ENCODE data around the gene SGSM2. TPM values are rescaled to one million over a fixed set of nuclear protein-coding genes. Genes with fewer than 3 reads are reported as not detected.

The SGSM2 gene
- polyA plus RNA-seq, 2 donors = 51.6 to 149 TPM

- peaks cover 25 to 36% of the 10 kb centered on the region in 2 donors for H3K4me1 ChIP-seq (ENCODE audit: control insufficient read depth in 2 of 2, insufficient read depth in 2 of 2, low read length in 1 of 2)
- H3K27me3 ChIP-seq (ENCODE audit: control insufficient read depth in 1 of 2, insufficient read depth in 2 of 2, low read length in 2 of 2) = no peaks in the 10 kb centered on the region
- H3K36me3 ChIP-seq (ENCODE audit: control insufficient read depth in 2 of 2, insufficient read depth in 2 of 2, low read length in 1 of 2) = no peaks in the 10 kb centered on the region
- H3K9me3 ChIP-seq (ENCODE audit: control insufficient read depth in 2 of 2, insufficient read depth in 1 of 2, low read depth in 1 of 2, low read length in 1 of 2) = no peaks in the 10 kb centered on the region
- H3K27ac ChIP-seq (ENCODE audit: low read depth in 2 of 2, low read length in 1 of 2) = peak overlapping the region; percentile 98 to 100
- WGBS, 2 donors = 4 to 8% methylated on average over 29 to 34 of the region's 34 CpGs
- H3K4me3 ChIP-seq (ENCODE audit: low read depth in 1 of 2, low read length in 2 of 2) = peak overlapping the region; percentile 39 to 42
Measured at GRCh38 chr17:2396568-2397246, 59.4 kb downstream of the SGSM2 start.

GRCh38 chr17:2397247-2398171 lies 60.2 kb downstream of the SGSM2 start:
- WGBS, 2 donors = 63 to 66% methylated on average over 12 of the region's 12 CpGs
- peaks cover 23 to 35% of the 10 kb centered on the region in 2 donors for H3K4me1 ChIP-seq (ENCODE audit: control insufficient read depth in 2 of 2, insufficient read depth in 2 of 2, low read length in 1 of 2)

GRCh38 chr17:2398182-2398581 lies 60.9 kb downstream of the SGSM2 start:
- Histone ChIP-seq H3K27ac (ENCODE audit: low read depth in 2 of 2, low read length in 1 of 2) (peak overlapping the region; percentile 98 to 100), H3K36me3 (ENCODE audit: control insufficient read depth in 2 of 2, insufficient read depth in 2 of 2, low read length in 1 of 2) (no peaks in the 10 kb centered on the region), H3K4me3 (ENCODE audit: low read depth in 1 of 2, low read length in 2 of 2) (peak overlapping the region in 1 of 2 donors; percentile 92), H3K27me3 (ENCODE audit: control insufficient read depth in 1 of 2, insufficient read depth in 2 of 2, low read length in 2 of 2) (no peaks in the 10 kb centered on the region), H3K9me3 (ENCODE audit: control insufficient read depth in 2 of 2, insufficient read depth in 1 of 2, low read depth in 1 of 2, low read length in 1 of 2) (no peaks in the 10 kb centered on the region), H3K4me1 (ENCODE audit: control insufficient read depth in 2 of 2, insufficient read depth in 2 of 2, low read length in 1 of 2) (peaks cover 23 to 37% of the 10 kb centered on the region in 2 donors)
- WGBS, 2 donors = 70 to 75% methylated on average over 10 of the region's 10 CpGs

More at GRCh38 chr17:2397247-2398171, 60.2 kb downstream of the SGSM2 start:
- Histone ChIP-seq H3K27me3 (ENCODE audit: control insufficient read depth in 1 of 2, insufficient read depth in 2 of 2, low read length in 2 of 2) (no peaks in the 10 kb centered on the region), H3K27ac (ENCODE audit: low read depth in 2 of 2, low read length in 1 of 2) (peak overlapping the region; percentile 98 to 100), H3K36me3 (ENCODE audit: control insufficient read depth in 2 of 2, insufficient read depth in 2 of 2, low read length in 1 of 2) (no peaks in the 10 kb centered on the region), H3K4me3 (ENCODE audit: low read depth in 1 of 2, low read length in 2 of 2) (peak overlapping the region; percentile 39 to 42), H3K9me3 (ENCODE audit: control insufficient read depth in 2 of 2, insufficient read depth in 1 of 2, low read depth in 1 of 2, low read length in 1 of 2) (no peaks in the 10 kb centered on the region)

- 12 to 15% methylated on average over 55 of the region's 55 CpGs for WGBS, 2 donors
Measured at GRCh38 chr17:2398655-2399571, 61.6 kb downstream of the SGSM2 start.

GRCh38 chr17:2399572-2400473 lies 62.5 kb downstream of the SGSM2 start:
- Histone ChIP-seq H3K27me3 (ENCODE audit: control insufficient read depth in 1 of 2, insufficient read depth in 2 of 2, low read length in 2 of 2) (no peaks in the 10 kb centered on the region), H3K27ac (ENCODE audit: low read depth in 2 of 2, low read length in 1 of 2) (peak overlapping the region; percentile 98 to 100), H3K4me1 (ENCODE audit: control insufficient read depth in 2 of 2, insufficient read depth in 2 of 2, low read length in 1 of 2) (peaks cover 23 to 31% of the 10 kb centered on the region in 2 donors), H3K4me3 (ENCODE audit: low read depth in 1 of 2, low read length in 2 of 2) (peak overlapping the region; percentile 90 to 92), H3K36me3 (ENCODE audit: control insufficient read depth in 2 of 2, insufficient read depth in 2 of 2, low read length in 1 of 2) (no peaks in the 10 kb centered on the region), H3K9me3 (ENCODE audit: control insufficient read depth in 2 of 2, insufficient read depth in 1 of 2, low read depth in 1 of 2, low read length in 1 of 2) (no peaks in the 10 kb centered on the region)
- 0 to 1% methylated on average over 70 to 82 of the region's 82 CpGs for WGBS, 2 donors

More at GRCh38 chr17:2398655-2399571, 61.6 kb downstream of the SGSM2 start:
- Histone ChIP-seq H3K27me3 (ENCODE audit: control insufficient read depth in 1 of 2, insufficient read depth in 2 of 2, low read length in 2 of 2) (no peaks in the 10 kb centered on the region), H3K4me3 (ENCODE audit: low read depth in 1 of 2, low read length in 2 of 2) (peak overlapping the region; percentile 44 to 92), H3K9me3 (ENCODE audit: control insufficient read depth in 2 of 2, insufficient read depth in 1 of 2, low read depth in 1 of 2, low read length in 1 of 2) (no peaks in the 10 kb centered on the region), H3K36me3 (ENCODE audit: control insufficient read depth in 2 of 2, insufficient read depth in 2 of 2, low read length in 1 of 2) (no peaks in the 10 kb centered on the region), H3K27ac (ENCODE audit: low read depth in 2 of 2, low read length in 1 of 2) (peak overlapping the region; percentile 98 to 100), H3K4me1 (ENCODE audit: control insufficient read depth in 2 of 2, insufficient read depth in 2 of 2, low read length in 1 of 2) (peaks cover 23 to 37% of the 10 kb centered on the region in 2 donors)

GRCh38 chr17:2400474-2400866 lies 63.2 kb downstream of the SGSM2 start:
- peaks cover 23 to 29% of the 10 kb centered on the region in 2 donors for H3K4me1 ChIP-seq (ENCODE audit: control insufficient read depth in 2 of 2, insufficient read depth in 2 of 2, low read length in 1 of 2)
- no peaks in the 10 kb centered on the region for H3K27me3 ChIP-seq (ENCODE audit: control insufficient read depth in 1 of 2, insufficient read depth in 2 of 2, low read length in 2 of 2)
- peak overlapping the region; percentile 90 to 92 for H3K4me3 ChIP-seq (ENCODE audit: low read depth in 1 of 2, low read length in 2 of 2)
- peak overlapping the region; percentile 98 to 100 for H3K27ac ChIP-seq (ENCODE audit: low read depth in 2 of 2, low read length in 1 of 2)
- no peaks in the 10 kb centered on the region for H3K36me3 ChIP-seq (ENCODE audit: control insufficient read depth in 2 of 2, insufficient read depth in 2 of 2, low read length in 1 of 2)
- WGBS, 2 donors = 1% methylated on average over 43 of the region's 43 CpGs
- H3K9me3 ChIP-seq (ENCODE audit: control insufficient read depth in 2 of 2, insufficient read depth in 1 of 2, low read depth in 1 of 2, low read length in 1 of 2) = no peaks in the 10 kb centered on the region

- no peaks in the 10 kb centered on the region for H3K27me3 ChIP-seq (ENCODE audit: control insufficient read depth in 1 of 2, insufficient read depth in 2 of 2, low read length in 2 of 2)
- H3K9me3 ChIP-seq (ENCODE audit: control insufficient read depth in 2 of 2, insufficient read depth in 1 of 2, low read depth in 1 of 2, low read length in 1 of 2) = no peaks in the 10 kb centered on the region
- 0% methylated on average over 41 to 51 of the region's 51 CpGs for WGBS, 2 donors
- H3K4me3 ChIP-seq (ENCODE audit: low read depth in 1 of 2, low read length in 2 of 2) = peak within 1 kb of the TSS; percentile 90 to 92
- H3K36me3 ChIP-seq (ENCODE audit: control insufficient read depth in 2 of 2, insufficient read depth in 2 of 2, low read length in 1 of 2) = no peaks in the 10 kb centered on the region
- peak within 1 kb of the TSS; percentile 98 to 100 for H3K27ac ChIP-seq (ENCODE audit: low read depth in 2 of 2, low read length in 1 of 2)
- peaks cover 19 to 25% of the 10 kb centered on the region in 2 donors for H3K4me1 ChIP-seq (ENCODE audit: control insufficient read depth in 2 of 2, insufficient read depth in 2 of 2, low read length in 1 of 2)
Measured at GRCh38 chr17:2400877-2401425, 63.6 kb downstream of the SGSM2 start, which contains the start of gene MNT. MNT (minus strand) TSS chr17:2401060; CDS start chr17:2400712, 348 bp downstream.
